Measurements from ENCODE around the gene CST1. TPM values are rescaled to one million over a fixed set of nuclear protein-coding genes. Genes with fewer than 3 reads are reported as not detected.
A peak's percentile ranks its signal among the peaks of the same experiment; 100 is the strongest.
"Not testable (repeated sequence)": the region's sequence is repeated elsewhere in the genome, so short reads cannot be mapped to it uniquely, and the experiment has no call there.

The CST1 gene
- total RNA-seq, 1 experiment from 2014 or later, result 1.7 TPM

- H4K5ac ChIP-seq (ENCODE audit: insufficient read length, low read depth, low read length); H3K56ac ChIP-seq (ENCODE audit: insufficient read length, low read depth, low read length); H4K91ac ChIP-seq (ENCODE audit: insufficient read length, low read depth, low read length); H2AK5ac ChIP-seq (ENCODE audit: insufficient read length, low read length); H3K79me2 ChIP-seq (ENCODE audit: insufficient read depth, low read length); H2BK5ac ChIP-seq (ENCODE audit: insufficient read length, low read length); H3K9me3 Mint-ChIP-seq; H3K27me3 ChIP-seq (ENCODE audit: insufficient read depth, low read length); H3K23me2 ChIP-seq (ENCODE audit: insufficient read length, low read depth, low read length, poor library complexity, severe bottlenecking); H3K9me3 ChIP-seq (ENCODE audit: control insufficient read depth, low read depth, low read length); H3K14ac ChIP-seq (ENCODE audit: insufficient read depth, low read length); H3K27ac ChIP-seq (ENCODE audit: insufficient read length, low read depth, low read length); H3K36me3 Mint-ChIP-seq (ENCODE audit: insufficient read depth in 1 of 3, low read depth in 3 of 3); H3K79me1 ChIP-seq (ENCODE audit: insufficient read depth, low read depth, low read length, poor library complexity, severe bottlenecking); H3K18ac ChIP-seq (ENCODE audit: insufficient read length, low read depth, low read length); H4K20me1 ChIP-seq (ENCODE audit: control insufficient read depth, insufficient read depth, insufficient read length); H2AFZ ChIP-seq (ENCODE audit: low read length); H3K4me1 ChIP-seq (ENCODE audit: insufficient read depth, low read length); H3K4me3 Mint-ChIP-seq; H3K27ac Mint-ChIP-seq; H2BK12ac ChIP-seq (ENCODE audit: insufficient read length, low read depth, low read length); H3K4ac ChIP-seq (ENCODE audit: low read depth, low read length); H4K8ac ChIP-seq (replicated peaks; ENCODE audit: insufficient read length, low read depth, low read length); H3K9ac ChIP-seq (ENCODE audit: extremely low read depth, insufficient read length, low read length); H3T11ph ChIP-seq (ENCODE audit: low read length); H3K23ac ChIP-seq (ENCODE audit: insufficient read length, low read depth, low read length); H2BK20ac ChIP-seq (ENCODE audit: low read depth, low read length, poor library complexity, severe bottlenecking); H2BK120ac ChIP-seq (ENCODE audit: low read depth, low read length, poor library complexity, severe bottlenecking); H3K4me1 Mint-ChIP-seq; H3K4me2 ChIP-seq (ENCODE audit: insufficient read depth, insufficient read length, low read length); H2BK15ac ChIP-seq (ENCODE audit: low read depth, low read length): not testable (repeated sequence)
- H3K27me3 Mint-ChIP-seq (ENCODE audit: low read depth), result peaks cover 13% of the 10 kb centered on the region
- no CpG with 5 or more reads among the region's 2 CpGs for WGBS (ENCODE audit: extremely low coverage, insufficient read length, low lambda C conversion rate)
- peak; percentile 73 for TF ChIP-seq CTCF (conservative IDR thresholded peaks at IDR 0.05)
- peak; percentile 68 for DNase-seq
Observed at GRCh38 chr20:23723659-23724307, 27.0 kb downstream of the CST1 start.

- not testable (repeated sequence) for H3K14ac ChIP-seq (ENCODE audit: insufficient read depth, low read length); H4K5ac ChIP-seq (ENCODE audit: insufficient read length, low read depth, low read length); H3K4me3 Mint-ChIP-seq; H2BK20ac ChIP-seq (ENCODE audit: low read depth, low read length, poor library complexity, severe bottlenecking); H3K9ac ChIP-seq (ENCODE audit: extremely low read depth, insufficient read length, low read length); H2AK5ac ChIP-seq (ENCODE audit: insufficient read length, low read length); H4K91ac ChIP-seq (ENCODE audit: insufficient read length, low read depth, low read length); H2BK120ac ChIP-seq (ENCODE audit: low read depth, low read length, poor library complexity, severe bottlenecking); H3K23ac ChIP-seq (ENCODE audit: insufficient read length, low read depth, low read length); H3K9me3 Mint-ChIP-seq; H2AFZ ChIP-seq (ENCODE audit: low read length); H3K23me2 ChIP-seq (ENCODE audit: insufficient read length, low read depth, low read length, poor library complexity, severe bottlenecking); H3K27me3 ChIP-seq (ENCODE audit: insufficient read depth, low read length); H3K4ac ChIP-seq (ENCODE audit: low read depth, low read length); H2BK12ac ChIP-seq (ENCODE audit: insufficient read length, low read depth, low read length); H3K4me2 ChIP-seq (ENCODE audit: insufficient read depth, insufficient read length, low read length); H3K18ac ChIP-seq (ENCODE audit: insufficient read length, low read depth, low read length); H3T11ph ChIP-seq (ENCODE audit: low read length); H3K27ac Mint-ChIP-seq; H3K4me1 ChIP-seq (ENCODE audit: insufficient read depth, low read length); H4K8ac ChIP-seq (replicated peaks; ENCODE audit: insufficient read length, low read depth, low read length); H2BK15ac ChIP-seq (ENCODE audit: low read depth, low read length); H3K27me3 Mint-ChIP-seq (ENCODE audit: low read depth); H2BK5ac ChIP-seq (ENCODE audit: insufficient read length, low read length); H3K36me3 Mint-ChIP-seq (ENCODE audit: insufficient read depth in 1 of 3, low read depth in 3 of 3); H4K20me1 ChIP-seq (ENCODE audit: control insufficient read depth, insufficient read depth, insufficient read length); H3K79me2 ChIP-seq (ENCODE audit: insufficient read depth, low read length); H3K79me1 ChIP-seq (ENCODE audit: insufficient read depth, low read depth, low read length, poor library complexity, severe bottlenecking); H3K9me3 ChIP-seq (ENCODE audit: control insufficient read depth, low read depth, low read length); H3K56ac ChIP-seq (ENCODE audit: insufficient read length, low read depth, low read length); H3K27ac ChIP-seq (ENCODE audit: insufficient read length, low read depth, low read length); H3K4me1 Mint-ChIP-seq
- WGBS (ENCODE audit: extremely low coverage, insufficient read length, low lambda C conversion rate), result no CpG with 5 or more reads among the region's 5 CpGs
- peak; percentile 64 for DNase-seq
Observed at GRCh38 chr20:23722851-23723250, 27.9 kb downstream of the CST1 start.
